K562 (cell line): Measurements from ENCODE around the gene JAG2. TPM values are rescaled to one million over a fixed set of nuclear protein-coding genes. Genes with fewer than 3 reads are reported as not detected.

ENCODE experiments used
- ARID2 ChIP-seq: fragments of 450-650 bp; IDR thresholded peaks from 2 replicates; pipeline ENCODE4 v1.6.1; 2017; ENCODE audit warnings: antibody characterized with exemption, mild to moderate bottlenecking
- E2F4 ChIP-seq: sonication (generic); formaldehyde crosslinking; IDR thresholded peaks from 2 replicates; pipeline ENCODE4 v1.8.0; 2022; ENCODE audit warnings: mild to moderate bottlenecking, low read depth, missing genetic modification reagents
- ELF4 ChIP-seq: fragments of 450-650 bp; formaldehyde crosslinking; IDR thresholded peaks from 2 replicates; pipeline ENCODE4 v1.4.0; 2022; ENCODE audit warnings: missing genetic modification characterization
- FOXO4 ChIP-seq: fragments of 450-650 bp; formaldehyde crosslinking; IDR thresholded peaks from 2 replicates; pipeline ENCODE4 v1.4.0; 2020; ENCODE audit warnings: mild to moderate bottlenecking, moderate library complexity
- ZBTB11 ChIP-seq, 3 experiments: fragments of 200-800 bp in 1 of 3; fragments of 250-450 bp in 1 of 3; fragments of 450-650 bp in 1 of 3; sonication (Bioruptor Pico) in 1 of 3; sonication (Bioruptor generic) in 1 of 3; formaldehyde crosslinking in 1 of 3; IDR thresholded peaks; 2 replicates each; pipeline versions ENCODE4 v1.6.1 to v1.8.0; 2016 to 2022; ENCODE audit warnings: mild to moderate bottlenecking in 2 of 3, missing genetic modification characterization in 2 of 3, missing compliant biosample characterization in 1 of 3, moderate library complexity in 1 of 3
- polyA plus RNA-seq, 8 experiments: library from polyadenylated mRNA; depleted of rRNA in 4 of 8; stranded (reverse) in 5 of 8; unstranded in 3 of 8; fragments of >200 nt; fragmentation: Nextera tagmentation in 2 of 8; fragmentation: Illumina TruSeq in 1 of 8; extraction: Ambion mirVana in 2 of 8; extraction: Trizol in 1 of 8; gene quantifications; 2 replicates each; pipeline versions ENCODE4 v1.2.1 to v1.2.3, GENCODE V29; 2011 to 2014; ENCODE audit warnings: inconsistent platforms in 1 of 8, missing spikeins in 1 of 8
- total RNA-seq, 7 experiments: library from RNA; depleted of rRNA in 6 of 7; stranded (reverse); fragments of >200 nt in 6 of 7; fragmentation: Illumina TruSeq in 2 of 7; extraction: Trizol in 2 of 7; gene quantifications; 2 replicates each; pipeline versions ENCODE4 v1.2.1 to v1.2.3, GENCODE V29; 2011 to 2021; ENCODE audit warnings: low replicate concordance in 1 of 7

The JAG2 gene
- total and polyA plus RNA-seq, 9 of the 15 experiments (the other 6 are each of a cell fraction or from before 2014, with no cell fraction given), result 0.25 to 48.4 (median 8.6) TPM

- no peak for TF ChIP-seq E2F4 (CRISPR knock-in tag)
- TF ChIP-seq ELF4 (CRISPR knock-in tag), result no peak
- TF ChIP-seq ZBTB11 (CRISPR knock-in tag; IDR thresholded peaks at IDR 0.05), result no peak
- no peak for TF ChIP-seq FOXO4 (CRISPR knock-in tag)
- TF ChIP-seq ARID2, result no peak
- TF ChIP-seq, all 486 proteins: peak for 0
Measured at GRCh38 chr14:105128059-105128458, 40.5 kb downstream of the JAG2 start (continued).
